ENCODE data around the gene TMEM250. TPM values are rescaled to one million over a fixed set of nuclear protein-coding genes. Genes with fewer than 3 reads are reported as not detected.

The TMEM250 gene
- total RNA-seq, 1 donor from 2014 or later, result 25.0 TPM

DNA sequence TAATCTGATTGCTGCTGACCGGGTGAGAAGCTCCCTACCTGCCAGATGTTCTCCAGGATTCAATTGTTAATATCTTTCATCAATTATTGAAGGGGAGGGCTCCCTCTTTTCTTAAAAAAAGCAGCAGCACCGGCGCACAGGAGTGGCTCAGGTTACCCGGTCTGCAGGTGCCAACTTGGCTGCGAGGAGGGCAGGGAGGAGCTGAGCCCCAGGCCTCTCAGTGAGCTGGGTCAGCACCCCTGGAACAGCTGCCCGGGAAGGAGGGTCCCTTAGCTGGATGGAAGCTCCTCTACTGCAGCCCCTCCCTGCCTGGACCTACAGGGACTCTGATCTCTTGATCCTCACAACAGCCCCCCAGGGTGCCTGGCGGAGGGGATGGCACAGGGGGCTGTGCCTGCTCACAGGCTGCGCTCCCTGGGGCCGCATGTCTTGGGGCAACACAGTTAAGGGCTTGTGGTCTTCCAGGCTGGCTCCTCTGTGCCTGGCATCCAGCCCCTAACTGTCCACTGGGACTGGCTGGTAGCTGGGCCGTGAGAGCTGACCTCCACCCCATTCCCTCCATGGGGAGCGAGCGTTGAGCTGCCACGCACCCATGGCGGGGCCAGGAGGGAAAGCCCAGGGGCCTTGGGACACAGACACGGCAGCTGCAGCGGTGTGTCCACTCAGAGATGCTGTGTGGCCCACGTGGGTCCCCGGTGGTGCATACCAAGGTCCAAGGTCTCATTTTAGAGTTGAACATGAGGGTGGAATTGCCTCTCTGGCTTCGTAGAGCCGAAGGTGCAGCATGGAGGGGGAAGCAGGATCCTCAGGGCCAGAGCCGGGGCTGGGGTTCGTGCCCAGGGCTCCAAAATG lies 28.6 kb upstream of the TMEM250 start:
- Histone ChIP-seq H3K9me3 (no peaks in the 10 kb centered on the region), H3K4me1 (no peaks in the 10 kb centered on the region), H3K4me3 (no peak overlapping the region), H3K36me3 (no peaks in the 10 kb centered on the region), H3K27ac (no peak overlapping the region), H3K27me3 (no peaks in the 10 kb centered on the region)
- TF ChIP-seq POLR2A (IDR thresholded peaks at IDR 0.05) (no peak), POLR2AphosphoS5 (IDR thresholded peaks at IDR 0.05; ENCODE audit: insufficient read depth in 1 of 2, low read depth in 1 of 2) (no peak)
- TF ChIP-seq, protein P1, sequence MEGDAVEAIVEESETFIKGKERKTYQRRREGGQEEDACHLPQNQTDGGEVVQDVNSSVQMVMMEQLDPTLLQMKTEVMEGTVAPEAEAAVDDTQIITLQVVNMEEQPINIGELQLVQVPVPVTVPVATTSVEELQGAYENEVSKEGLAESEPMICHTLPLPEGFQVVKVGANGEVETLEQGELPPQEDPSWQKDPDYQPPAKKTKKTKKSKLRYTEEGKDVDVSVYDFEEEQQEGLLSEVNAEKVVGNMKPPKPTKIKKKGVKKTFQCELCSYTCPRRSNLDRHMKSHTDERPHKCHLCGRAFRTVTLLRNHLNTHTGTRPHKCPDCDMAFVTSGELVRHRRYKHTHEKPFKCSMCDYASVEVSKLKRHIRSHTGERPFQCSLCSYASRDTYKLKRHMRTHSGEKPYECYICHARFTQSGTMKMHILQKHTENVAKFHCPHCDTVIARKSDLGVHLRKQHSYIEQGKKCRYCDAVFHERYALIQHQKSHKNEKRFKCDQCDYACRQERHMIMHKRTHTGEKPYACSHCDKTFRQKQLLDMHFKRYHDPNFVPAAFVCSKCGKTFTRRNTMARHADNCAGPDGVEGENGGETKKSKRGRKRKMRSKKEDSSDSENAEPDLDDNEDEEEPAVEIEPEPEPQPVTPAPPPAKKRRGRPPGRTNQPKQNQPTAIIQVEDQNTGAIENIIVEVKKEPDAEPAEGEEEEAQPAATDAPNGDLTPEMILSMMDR (IDR thresholded peaks at IDR 0.05), result no peak
- no peak for DNase-seq (ENCODE audit: extremely low spot score in 2 of 2)
- intact Hi-C loops (cut with DNase I), result no loop called here

DNA sequence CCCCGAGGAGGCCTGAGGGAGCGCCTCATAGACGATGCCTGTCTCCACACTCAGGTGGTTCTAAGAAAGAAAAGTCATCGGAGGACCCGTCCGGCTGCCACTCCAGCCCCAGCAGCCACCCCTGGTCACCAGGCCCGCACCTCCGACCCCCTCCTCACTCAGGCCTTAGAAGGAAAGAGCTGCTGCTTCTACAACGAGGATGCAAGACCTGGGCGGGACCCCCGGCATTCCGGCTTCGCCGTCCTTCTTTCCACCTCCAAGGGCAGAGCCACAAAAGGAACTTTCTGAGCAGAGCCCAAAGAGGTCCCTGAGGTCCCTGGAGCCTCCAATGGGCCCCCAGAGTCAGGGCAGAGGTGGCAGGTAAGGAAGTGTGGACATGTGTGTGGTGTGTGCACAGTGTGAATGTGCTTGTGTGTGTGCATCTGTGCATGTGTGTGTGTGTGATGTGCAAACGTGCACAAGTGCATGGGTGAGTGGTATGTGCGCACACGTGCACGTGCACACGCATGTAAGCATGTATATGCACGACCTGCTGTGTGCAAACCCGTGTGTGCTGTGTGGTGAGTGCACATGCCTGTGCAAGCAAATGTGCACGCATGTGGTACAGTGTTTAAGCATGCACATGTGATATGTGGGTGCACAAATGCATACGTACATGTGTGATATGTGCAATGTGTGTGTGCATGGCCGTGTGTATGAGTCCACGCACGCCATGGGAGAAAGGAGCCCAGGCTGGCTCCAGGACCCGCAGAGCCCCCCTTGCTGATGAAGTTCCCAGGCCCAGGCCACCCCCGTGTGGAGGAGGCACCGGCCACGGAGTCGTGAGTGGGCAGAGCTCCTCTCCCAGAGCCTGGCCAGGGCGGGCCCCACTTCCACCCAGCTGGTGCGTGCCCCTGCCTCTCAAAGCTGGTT lies 27.7 kb upstream of the TMEM250 start:
- Histone ChIP-seq H3K36me3 (no peaks in the 10 kb centered on the region), H3K4me3 (no peak overlapping the region), H3K4me1 (no peaks in the 10 kb centered on the region), H3K9me3 (no peaks in the 10 kb centered on the region), H3K27me3 (no peaks in the 10 kb centered on the region), H3K27ac (no peak overlapping the region)
- intact Hi-C loops (cut with DNase I), result no loop called here
- DNase-seq (ENCODE audit: extremely low spot score in 2 of 2), result no peak
- TF ChIP-seq, protein P1 (IDR thresholded peaks at IDR 0.05), result no peak
- TF ChIP-seq POLR2AphosphoS5 (IDR thresholded peaks at IDR 0.05; ENCODE audit: insufficient read depth in 1 of 2, low read depth in 1 of 2) (no peak), POLR2A (IDR thresholded peaks at IDR 0.05) (no peak)

DNA sequence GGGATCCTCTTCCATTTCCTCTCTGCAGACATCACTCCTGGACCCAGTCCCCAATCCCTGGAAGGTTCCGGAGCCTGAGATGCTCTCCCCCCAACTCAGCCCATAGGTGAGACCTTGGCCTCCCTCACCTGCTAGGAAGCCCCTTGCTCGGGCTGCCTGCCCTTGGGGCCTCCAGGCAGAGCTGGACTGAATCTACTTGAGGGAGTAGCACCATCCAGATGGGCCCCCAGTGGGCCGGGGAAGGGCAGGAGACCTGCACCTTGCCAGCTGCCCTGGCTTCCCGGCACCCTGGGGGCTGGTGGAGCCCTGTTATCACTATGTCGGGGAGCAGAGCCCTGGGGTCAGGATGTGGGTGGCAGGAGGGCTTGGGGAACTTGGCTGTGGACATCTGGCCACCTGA lies 26.9 kb upstream of the TMEM250 start:
- Histone ChIP-seq H3K9me3 (no peaks in the 10 kb centered on the region), H3K4me3 (no peak overlapping the region), H3K36me3 (no peaks in the 10 kb centered on the region), H3K27me3 (no peaks in the 10 kb centered on the region), H3K4me1 (no peaks in the 10 kb centered on the region), H3K27ac (no peak overlapping the region)
- DNase-seq (ENCODE audit: extremely low spot score in 2 of 2), result no peak
- TF ChIP-seq POLR2AphosphoS5 (IDR thresholded peaks at IDR 0.05; ENCODE audit: insufficient read depth in 1 of 2, low read depth in 1 of 2) (no peak), POLR2A (IDR thresholded peaks at IDR 0.05) (no peak)
- TF ChIP-seq, protein P1 (IDR thresholded peaks at IDR 0.05), result no peak
- intact Hi-C loops (cut with DNase I), result no loop called here

DNA sequence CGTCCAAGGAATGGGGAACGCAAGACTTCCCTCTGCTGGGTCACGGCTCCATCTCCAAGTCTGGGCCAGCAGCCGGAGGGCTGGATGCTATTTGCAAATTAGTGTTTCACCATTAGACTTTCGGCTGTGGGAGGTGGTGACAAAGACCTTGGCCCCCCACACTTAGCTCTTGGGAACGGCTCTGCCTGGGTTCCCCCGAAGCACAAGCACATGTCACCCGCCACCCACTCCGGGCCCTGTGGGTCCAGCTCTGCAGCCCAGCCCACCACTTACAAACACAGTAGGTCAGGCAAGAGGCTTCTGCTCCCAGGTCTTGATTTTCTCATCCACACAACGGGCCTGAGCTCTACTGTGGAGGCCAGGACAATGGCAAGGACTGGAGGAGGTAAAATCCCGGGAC lies 25.8 kb upstream of the TMEM250 start:
- TF ChIP-seq POLR2A (IDR thresholded peaks at IDR 0.05) (no peak), POLR2AphosphoS5 (IDR thresholded peaks at IDR 0.05; ENCODE audit: insufficient read depth in 1 of 2, low read depth in 1 of 2) (no peak)
- TF ChIP-seq, protein P1 (IDR thresholded peaks at IDR 0.05), result no peak
- Histone ChIP-seq H3K4me3 (no peak overlapping the region), H3K4me1 (no peaks in the 10 kb centered on the region), H3K9me3 (no peaks in the 10 kb centered on the region), H3K27ac (no peak overlapping the region), H3K36me3 (no peaks in the 10 kb centered on the region), H3K27me3 (no peaks in the 10 kb centered on the region)
- no peak for DNase-seq (ENCODE audit: extremely low spot score in 2 of 2)
- intact Hi-C loops (cut with DNase I), result no loop called here
